T-cell (primary cell): Measurements from ENCODE around the gene CCIN. TPM values are rescaled to one million over a fixed set of nuclear protein-coding genes. Genes with fewer than 3 reads are reported as not detected.

Experiments
- ATAC-seq, 4 experiments: fragments of 200-7000 bp in 3 of 4; fragments of 150-1000 bp in 1 of 4; cut with Tn5 transposase; replicated peaks in 1 of 4; 1 replicate in 3 of 4; 2 replicates in 1 of 4; pipeline ENCODE4 v1.10.0; 2021; ENCODE audit warnings: moderate library complexity in 3 of 4, mild to moderate bottlenecking in 2 of 4, moderate number of reproducible peaks in 1 of 4
- CTCF ChIA-PET, 2 donors: fragments of 300-600 bp; sonication (Branson Sonifier 250); formaldehyde crosslinking; loops; one replicate each; lab custom pipeline; 2022; ENCODE audit warnings: antibody characterized with exemption in 2 of 2; lab: Charles Lee
- POLR2A ChIA-PET, 2 donors: fragments of 300-600 bp; sonication (Branson Sonifier 250); formaldehyde crosslinking; loops; one replicate each; lab custom pipeline; 2022; ENCODE audit warnings: antibody characterized with exemption in 2 of 2; lab: Charles Lee
- DNase-seq, 35 experiments: peaks; one replicate each; pipeline versions ENCODE4 v3.0.0 to v3.0.0-alpha.2; 2013 to 2023
- H3K27ac ChIP-seq: one replicate; pipeline ENCODE4 v1.5.1; 2013; ENCODE audit warnings: low read length
- H3K27me3 ChIP-seq, 2 experiments: replicated peaks in 1 of 2; 1 replicate in 1 of 2; 2 replicates in 1 of 2; pipeline versions ENCODE4 v1.6.1 to v1.7.0; 2013; ENCODE audit warnings: low read length in 1 of 2, mixed read lengths in 1 of 2; ENCODE audit not compliant: control insufficient read depth in 2 of 2, insufficient read depth in 2 of 2; ENCODE audit errors: extremely low read depth in 1 of 2
- H3K36me3 ChIP-seq, 2 donors: 1 replicate in 1 of 2; 2 replicates in 1 of 2; pipeline versions ENCODE4 v1.6.1 to v1.7.0; 2013; ENCODE audit warnings: low read length in 1 of 2; ENCODE audit not compliant: control insufficient read depth in 2 of 2, insufficient read depth in 1 of 2; ENCODE audit errors: extremely low read depth in 1 of 2
- H3K4me1 ChIP-seq, 2 experiments: 1 replicate in 1 of 2; 2 replicates in 1 of 2; pipeline versions ENCODE4 v1.6.1 to v1.7.0; 2013; ENCODE audit warnings: low read length in 2 of 2, mixed read lengths in 1 of 2; ENCODE audit not compliant: insufficient read depth in 2 of 2, control insufficient read depth in 1 of 2; ENCODE audit errors: extremely low read depth in 1 of 2
- H3K4me3 ChIP-seq, 2 donors: 1 replicate in 1 of 2; 2 replicates in 1 of 2; pipeline versions ENCODE4 v1.5.1 to v1.7.0; 2013; ENCODE audit warnings: mild to moderate bottlenecking in 2 of 2, low read length in 1 of 2, moderate library complexity in 1 of 2; ENCODE audit not compliant: control insufficient read depth in 1 of 2; ENCODE audit errors: extremely low read depth in 1 of 2
- H3K9me3 ChIP-seq: 2 replicates; pipeline ENCODE4 v1.7.0; 2013
- H3K27ac Mint-ChIP-seq, 2 donors: one replicate each; pipeline ENCODE4 v1.8.0; 2020 to 2021; ENCODE audit warnings: mild to moderate bottlenecking in 2 of 2, mixed read lengths in 2 of 2
- H3K27me3 Mint-ChIP-seq, 2 donors: one replicate each; pipeline ENCODE4 v1.8.0; 2021 to 2022; ENCODE audit warnings: mixed read lengths in 2 of 2
- H3K36me3 Mint-ChIP-seq: one replicate; pipeline ENCODE4 v1.8.0; 2021; ENCODE audit warnings: mixed read lengths
- H3K4me1 Mint-ChIP-seq, 3 donors: one replicate each; pipeline ENCODE4 v1.8.0; 2020 to 2022; ENCODE audit warnings: mixed read lengths in 3 of 3, mild to moderate bottlenecking in 1 of 3
- H3K4me3 Mint-ChIP-seq, 3 donors: one replicate each; pipeline ENCODE4 v1.8.0; 2020 to 2022; ENCODE audit warnings: mild to moderate bottlenecking in 3 of 3, mixed read lengths in 3 of 3, moderate library complexity in 3 of 3
- H3K9me3 Mint-ChIP-seq, 3 donors: one replicate each; pipeline ENCODE4 v1.8.0; 2020 to 2022; ENCODE audit warnings: mixed read lengths in 3 of 3
- WGBS: methylation state at CpG from one replicate; pipeline ENCODE4 v1.1.5; 2013; ENCODE audit warnings: missing lambda C conversion rate; ENCODE audit not compliant: insufficient coverage; 5-methylcytosine and 5-hydroxymethylcytosine counted together
- total RNA-seq, 35 experiments: library from RNA in 6 of 35; stranded (reverse) in 6 of 35; fragments of 120-200 nt in 1 of 35; gene quantifications; one replicate each; pipeline versions ENCODE4 v1.2.1 to v1.2.4 and lab custom pipeline; 2013 to 2026

CCIN gene
- total RNA-seq (under 1 TPM in 3 of 5 donors, not detected in 2; 0.13 to 0.84 (median 0.68) TPM), total RNA-seq (lab: John Stamatoyannopoulos, UW) (0 to 0.59 (median 0.06) reads per million in 29 experiments)
- 0.48 TPM for total RNA-seq (2013)

DNA sequence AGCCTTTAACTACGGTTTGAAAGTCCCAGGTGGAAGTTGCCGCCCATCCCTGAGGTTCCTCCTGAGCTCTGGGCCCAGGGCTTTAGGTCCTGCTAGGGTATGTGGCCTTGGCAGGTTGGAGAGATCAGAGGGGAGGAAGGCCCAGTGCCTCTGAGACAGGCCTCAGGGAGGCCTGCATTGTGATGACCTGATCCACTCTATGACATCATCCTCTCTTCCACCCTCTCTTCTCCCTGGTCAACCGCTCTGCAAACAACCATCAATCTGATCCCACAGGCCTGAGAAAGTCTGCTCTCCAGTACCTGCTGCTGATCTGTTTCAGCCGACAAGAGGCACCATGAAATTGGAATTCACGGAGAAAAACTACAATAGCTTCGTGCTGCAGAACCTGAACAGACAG, at the start of gene CCIN:
TSS of gene CCIN (plus strand) at position 223 of the 400 bp plus-strand sequence. CDS start at position 338, 115 bp downstream.
- ChIA-PET CTCF (interaction anchor here (1.0 to 7.6 kb wide), 3 partner anchors 64 to 67 kb away, joined by 4 to 87 read pairs (median 85); no protein-coding TSS in a partner anchor), POLR2A (interaction anchor here in 1 of 2 donors (0.6 kb wide), 1 partner anchor 68 kb away, joined by 4 read pairs; no protein-coding TSS in a partner anchor)
- H3K27ac ChIP-seq: no peak within 1 kb of the TSS
- Mint-ChIP-seq H3K9me3 (no peaks in the 10 kb centered on the region), H3K36me3 (no peaks in the 10 kb centered on the region), H3K27me3 (peaks cover 0 to 2% of the 10 kb centered on the region in 2 donors), H3K4me3 (no peak within 1 kb of the TSS), H3K4me1 (peaks cover 5 to 14% (median 8%) of the 10 kb centered on the region in 3 donors), H3K27ac (no peak within 1 kb of the TSS)
- H3K4me3 ChIP-seq: no peak within 1 kb of the TSS
- peaks cover 0 to 17% of the 10 kb centered on the region in 2 experiments for H3K4me1 ChIP-seq
- 94% methylated on average over 4 of the region's 6 CpGs for WGBS
- H3K36me3 ChIP-seq: no peaks in the 10 kb centered on the region
- no peak for ATAC-seq
- H3K9me3 ChIP-seq: no peaks in the 10 kb centered on the region
- H3K27me3 ChIP-seq: peaks cover 0 to 14% of the 10 kb centered on the region in 2 experiments
- DNase-seq: no peak

DNA sequence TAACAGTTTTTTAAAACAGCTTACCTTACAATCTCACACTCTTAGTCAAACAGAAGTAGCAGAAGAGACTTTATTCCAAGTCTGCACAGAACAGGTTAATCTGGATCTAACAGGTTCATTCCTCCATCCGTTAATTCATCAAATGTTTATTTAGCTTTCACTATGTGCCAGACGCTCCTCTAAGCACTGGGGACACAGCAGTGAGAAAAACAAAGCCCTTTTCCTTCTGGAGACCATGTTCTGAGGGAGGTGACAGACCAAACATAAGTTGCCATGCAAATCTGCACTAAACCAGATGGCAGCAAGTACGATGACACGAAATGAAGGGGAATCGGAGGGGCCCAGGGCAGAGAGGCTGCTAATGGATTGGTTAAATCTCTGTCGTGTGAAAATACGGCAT, 49.7 kb upstream of the CCIN start:
- Mint-ChIP-seq H3K4me1 (peaks cover 0 to under 1% (median 0%) of the 10 kb centered on the region in 3 donors), H3K27ac (no peak overlapping the region), H3K27me3 (no peaks in the 10 kb centered on the region), H3K9me3 (no peaks in the 10 kb centered on the region), H3K4me3 (no peak overlapping the region), H3K36me3 (peaks cover 26% of the 10 kb centered on the region)
- DNase-seq (no peak), ATAC-seq (no peak)
- no peak overlapping the region for H3K4me3 ChIP-seq
- no peaks in the 10 kb centered on the region for H3K27me3 ChIP-seq
- POLR2A ChIA-PET: interaction anchor here in 1 of 2 donors (0.8 kb wide), 1 partner anchor 11 kb away, joined by 3 read pairs; no protein-coding TSS in a partner anchor
- 100% methylated on average over 3 of the region's 7 CpGs for WGBS
- H3K27ac ChIP-seq: no peak overlapping the region
- peaks cover 6 to 8% of the 10 kb centered on the region in 2 donors for H3K36me3 ChIP-seq
- H3K9me3 ChIP-seq: no peaks in the 10 kb centered on the region
- no peaks in the 10 kb centered on the region for H3K4me1 ChIP-seq
- CTCF ChIA-PET: interaction anchor here in 1 of 2 donors (0.6 kb wide), 2 partner anchors 12 to 204 kb away, joined by 3 to 4 read pairs; no protein-coding TSS in a partner anchor

DNA sequence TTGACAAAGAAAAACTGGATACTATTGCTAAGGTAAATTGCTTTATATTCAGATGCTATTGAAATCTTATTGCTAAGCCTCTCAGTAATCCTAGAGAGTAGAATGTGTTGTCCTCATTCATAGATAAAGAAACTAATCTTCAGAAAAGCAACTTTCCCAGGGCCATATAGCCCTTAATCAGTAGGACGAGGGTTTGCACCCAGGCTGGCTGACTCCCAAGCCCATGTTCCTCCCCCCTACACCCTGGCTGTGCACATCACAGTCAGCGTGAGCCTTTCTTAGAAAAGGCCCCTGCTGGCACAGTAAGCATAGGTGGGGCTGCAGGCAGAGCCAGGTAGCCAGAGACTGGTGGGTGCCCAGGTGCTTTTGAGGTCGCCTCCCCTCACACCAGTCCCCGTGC, 48.5 kb upstream of the CCIN start:
- no peak overlapping the region for H3K27ac Mint-ChIP-seq
- WGBS: 100% methylated on average over 1 of the region's 4 CpGs
- H3K4me3 Mint-ChIP-seq: no peak overlapping the region
- ChIA-PET POLR2A (no interaction called here), CTCF (no interaction called here)
- no peaks in the 10 kb centered on the region for H3K27me3 Mint-ChIP-seq
- Histone ChIP-seq H3K4me3 (no peak overlapping the region), H3K4me1 (peaks cover 0 to 5% of the 10 kb centered on the region in 2 experiments), H3K27ac (no peak overlapping the region), H3K36me3 (peaks cover 6 to 8% of the 10 kb centered on the region in 2 donors), H3K9me3 (no peaks in the 10 kb centered on the region), H3K27me3 (no peaks in the 10 kb centered on the region)
- no peak for DNase-seq
- H3K4me1 Mint-ChIP-seq: peaks cover 8 to 13% (median 8%) of the 10 kb centered on the region in 3 donors
- peaks cover 26% of the 10 kb centered on the region for H3K36me3 Mint-ChIP-seq
- ATAC-seq: no peak
- H3K9me3 Mint-ChIP-seq: no peaks in the 10 kb centered on the region

DNA sequence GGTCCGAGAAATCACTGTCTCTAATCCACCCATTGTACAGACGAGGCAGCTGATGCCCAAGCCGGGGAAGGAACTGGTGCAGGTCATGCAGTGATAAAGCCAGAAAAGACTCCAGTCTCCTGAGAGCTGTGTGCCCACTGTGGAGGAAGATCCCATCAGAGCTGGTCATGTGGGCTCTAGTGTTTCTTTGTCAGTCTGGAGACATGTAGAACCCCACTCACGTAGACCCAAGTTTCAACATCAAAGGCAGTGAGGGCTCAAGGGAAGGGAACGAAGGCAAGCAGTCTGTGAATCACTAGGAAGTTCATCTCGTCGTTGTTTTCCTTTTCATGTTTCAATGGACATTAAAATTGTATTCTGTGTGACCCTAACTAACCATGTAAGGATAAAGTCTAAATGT, 47.2 kb upstream of the CCIN start:
- ChIA-PET POLR2A (no interaction called here), CTCF (interaction anchor here in 1 of 2 donors (0.5 kb wide), 1 partner anchor 20 kb away, joined by 4 read pairs; no protein-coding TSS in a partner anchor)
- no peaks in the 10 kb centered on the region for H3K27me3 Mint-ChIP-seq
- H3K9me3 ChIP-seq: no peaks in the 10 kb centered on the region
- no peak overlapping the region for H3K4me3 ChIP-seq
- no peak for ATAC-seq
- H3K27me3 ChIP-seq: no peaks in the 10 kb centered on the region
- no peak overlapping the region for H3K27ac ChIP-seq
- H3K9me3 Mint-ChIP-seq: no peaks in the 10 kb centered on the region
- no CpG with 5 or more reads among the region's 7 CpGs for WGBS
- peaks cover 6 to 8% of the 10 kb centered on the region in 2 donors for H3K36me3 ChIP-seq
- H3K36me3 Mint-ChIP-seq: peaks cover 26% of the 10 kb centered on the region
- peaks cover 11 to 20% (median 19%) of the 10 kb centered on the region in 3 donors for H3K4me1 Mint-ChIP-seq
- H3K27ac Mint-ChIP-seq: peak overlapping the region in 1 of 2 donors; percentile 12
- no peak for DNase-seq
- H3K4me1 ChIP-seq: peaks cover 0 to 5% of the 10 kb centered on the region in 2 experiments
- H3K4me3 Mint-ChIP-seq: no peak overlapping the region

DNA sequence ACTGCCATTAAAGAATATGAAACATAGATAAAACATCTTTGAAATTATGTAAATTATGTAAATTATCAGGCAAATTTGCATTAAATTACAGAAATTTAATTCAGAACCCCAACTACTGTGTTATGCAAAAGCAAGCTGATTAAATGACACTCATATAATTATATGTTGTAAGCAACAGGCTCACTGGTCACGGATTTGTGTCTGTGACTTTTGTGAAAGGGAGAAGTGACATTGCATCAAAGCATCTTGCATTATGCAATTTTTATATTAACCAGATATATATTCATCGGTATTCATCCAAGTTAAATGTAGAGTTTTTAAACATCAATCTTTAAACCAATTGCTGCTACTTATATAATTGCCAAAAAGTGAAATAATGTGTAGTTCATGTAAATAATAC, 45.7 kb upstream of the CCIN start:
- POLR2A ChIA-PET: no interaction called here
- DNase-seq (no peak), ATAC-seq (no peak)
- no peaks in the 10 kb centered on the region for H3K27me3 ChIP-seq
- no peak overlapping the region for H3K4me3 ChIP-seq
- peaks cover 22% of the 10 kb centered on the region for H3K36me3 Mint-ChIP-seq
- CTCF ChIA-PET: interaction anchor here in 1 of 2 donors (1.6 kb wide), 1 partner anchor 20 kb away, joined by 5 read pairs; no protein-coding TSS in a partner anchor
- no CpG with 5 or more reads among the region's 2 CpGs for WGBS
- H3K9me3 Mint-ChIP-seq: no peaks in the 10 kb centered on the region
- peaks cover 6% of the 10 kb centered on the region in 2 donors for H3K36me3 ChIP-seq
- H3K27ac Mint-ChIP-seq: no peak overlapping the region
- H3K4me3 Mint-ChIP-seq: no peak overlapping the region
- H3K27me3 Mint-ChIP-seq: no peaks in the 10 kb centered on the region
- H3K4me1 ChIP-seq: peaks cover 0 to 21% of the 10 kb centered on the region in 2 experiments
- peaks cover 27 to 35% (median 34%) of the 10 kb centered on the region in 3 donors for H3K4me1 Mint-ChIP-seq
- no peaks in the 10 kb centered on the region for H3K9me3 ChIP-seq
- H3K27ac ChIP-seq: no peak overlapping the region

DNA sequence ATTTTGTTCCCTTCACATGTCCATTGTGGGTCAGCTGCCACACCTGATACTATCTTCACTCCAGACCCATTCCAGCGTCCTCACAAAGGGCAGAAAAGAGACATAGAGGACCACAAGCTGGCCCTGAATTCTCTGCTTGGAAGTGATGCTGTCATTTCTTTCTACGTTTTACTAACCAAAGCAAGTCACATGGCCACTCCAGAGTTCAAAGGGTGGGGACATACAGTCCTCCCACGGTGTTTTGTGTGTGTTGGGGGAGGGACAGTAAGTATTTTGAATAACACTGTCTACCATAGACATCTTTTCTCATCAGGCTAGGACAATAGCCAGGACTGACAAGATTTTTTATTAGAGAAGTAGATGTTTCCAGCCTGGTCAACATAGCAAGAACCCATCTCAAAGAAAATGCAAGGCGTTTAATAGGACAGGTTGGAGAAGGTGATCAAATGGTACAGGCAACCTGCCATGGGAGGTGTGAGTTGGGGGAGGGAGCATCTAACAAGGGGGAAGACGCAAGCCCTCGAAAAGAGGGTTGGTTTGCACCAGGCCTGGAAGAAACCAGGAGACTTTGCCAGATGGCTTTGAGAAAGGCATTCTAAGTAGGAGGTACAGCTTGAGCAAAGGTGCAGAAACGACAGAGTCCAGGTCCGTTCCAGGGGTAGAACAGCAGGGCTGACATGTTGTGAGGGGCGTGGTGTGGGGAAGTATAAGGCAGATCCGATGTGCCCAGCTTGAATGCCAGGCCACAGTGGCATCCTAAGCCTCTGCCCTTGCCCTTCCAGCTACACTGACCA, 43.9 kb upstream of the CCIN start:
- Histone ChIP-seq H3K36me3 (peaks cover 6% of the 10 kb centered on the region in 2 donors), H3K4me1 (peaks cover 0 to 21% of the 10 kb centered on the region in 2 experiments), H3K4me3 (no peak overlapping the region), H3K27me3 (no peaks in the 10 kb centered on the region), H3K9me3 (no peaks in the 10 kb centered on the region), H3K27ac (no peak overlapping the region)
- peaks cover 27 to 36% (median 35%) of the 10 kb centered on the region in 3 donors for H3K4me1 Mint-ChIP-seq
- CTCF ChIA-PET: interaction anchor here (1.0 to 1.8 kb wide), 4 partner anchors 20 to 42 kb away, joined by 4 to 5 read pairs (median 4); no protein-coding TSS in a partner anchor
- H3K27me3 Mint-ChIP-seq: no peaks in the 10 kb centered on the region
- H3K27ac Mint-ChIP-seq: peak overlapping the region; percentile 64 to 73
- peaks cover 15% of the 10 kb centered on the region for H3K36me3 Mint-ChIP-seq
- peak in 1 of 4 experiments; percentile 39 for ATAC-seq
- 98% methylated on average over 6 of the region's 10 CpGs for WGBS
- no peak for DNase-seq
- no peak overlapping the region for H3K4me3 Mint-ChIP-seq
- no peaks in the 10 kb centered on the region for H3K9me3 Mint-ChIP-seq
- POLR2A ChIA-PET: interaction anchor here (0.6 kb wide), 2 partner anchors 8 to 64 kb away, joined by 3 read pairs; no protein-coding TSS in a partner anchor
